H9 (cell line): ENCODE measurements around the gene YEATS2. TPM values are rescaled to one million over a fixed set of nuclear protein-coding genes. Genes with fewer than 3 reads are reported as not detected.

Experiments used
- DNase-seq: peaks from one replicate; pipeline ENCODE4 v3.0.0-alpha.2; 2017
- H2AFZ ChIP-seq: one replicate; pipeline ENCODE4 v1.6.1; 2013; ENCODE audit warnings: mild to moderate bottlenecking, low read length, control low read depth, moderate library complexity
- H2AK5ac ChIP-seq: 2 replicates; pipeline ENCODE4 v1.6.1; 2013; ENCODE audit warnings: low read length, control low read depth, mixed read lengths; ENCODE audit not compliant: insufficient read length
- H2BK120ac ChIP-seq: one replicate; pipeline ENCODE4 v1.6.1; 2013; ENCODE audit warnings: low read depth, mild to moderate bottlenecking, low read length, control low read depth, inconsistent platforms; ENCODE audit not compliant: poor library complexity, severe bottlenecking
- H2BK12ac ChIP-seq: 2 replicates; pipeline ENCODE4 v1.6.1; 2013; ENCODE audit warnings: low read length, control low read depth, mixed read lengths, low read depth; ENCODE audit not compliant: insufficient read length
- H2BK15ac ChIP-seq: 2 replicates; pipeline ENCODE4 v1.6.1; 2013; ENCODE audit warnings: low read depth, low read length, control low read depth
- H2BK20ac ChIP-seq: one replicate; pipeline ENCODE4 v1.6.1; 2013; ENCODE audit warnings: low read depth, mild to moderate bottlenecking, low read length, control low read depth, inconsistent platforms; ENCODE audit not compliant: poor library complexity, severe bottlenecking
- H2BK5ac ChIP-seq: 2 replicates; pipeline ENCODE4 v1.6.1; 2013; ENCODE audit warnings: low read length, control low read depth, mixed read lengths; ENCODE audit not compliant: insufficient read length
- H3K14ac ChIP-seq: 2 replicates; pipeline ENCODE4 v1.6.1; 2013; ENCODE audit warnings: low read length, control low read depth; ENCODE audit not compliant: insufficient read depth
- H3K18ac ChIP-seq: 2 replicates; pipeline ENCODE4 v1.6.1; 2013; ENCODE audit warnings: low read depth, mild to moderate bottlenecking, mixed read lengths, low read length, control low read depth; ENCODE audit not compliant: insufficient read length
- H3K23ac ChIP-seq: 2 replicates; pipeline ENCODE4 v1.6.1; 2013; ENCODE audit warnings: low read length, control low read depth, mixed read lengths, low read depth; ENCODE audit not compliant: insufficient read length
- H3K23me2 ChIP-seq: 2 replicates; pipeline ENCODE4 v1.6.1; 2013; ENCODE audit warnings: low read depth, mild to moderate bottlenecking, mixed read lengths, low read length, control low read depth; ENCODE audit not compliant: insufficient read length, poor library complexity, severe bottlenecking
- H3K27ac ChIP-seq: 2 replicates; pipeline ENCODE4 v1.5.1; 2013; ENCODE audit warnings: low read length, control low read depth, mixed read lengths, low read depth; ENCODE audit not compliant: insufficient read length
- H3K27me3 ChIP-seq: 2 replicates; pipeline ENCODE4 v1.6.1; 2013; ENCODE audit warnings: low read length, control low read depth, inconsistent platforms; ENCODE audit not compliant: insufficient read depth
- H3K4ac ChIP-seq: 2 replicates; pipeline ENCODE4 v1.6.1; 2013; ENCODE audit warnings: low read depth, mild to moderate bottlenecking, control low read depth, inconsistent platforms, low read length, moderate library complexity
- H3K4me1 ChIP-seq: 2 replicates; pipeline ENCODE4 v1.6.1; 2013; ENCODE audit warnings: low read length, control low read depth, inconsistent platforms; ENCODE audit not compliant: insufficient read depth
- H3K4me2 ChIP-seq: 2 replicates; pipeline ENCODE4 v1.6.1; 2013; ENCODE audit warnings: low read length, control low read depth, mixed read lengths; ENCODE audit not compliant: insufficient read length, insufficient read depth
- H3K56ac ChIP-seq: 2 replicates; pipeline ENCODE4 v1.6.1; 2013; ENCODE audit warnings: low read depth, mild to moderate bottlenecking, mixed read lengths, low read length, control low read depth; ENCODE audit not compliant: insufficient read length
- H3K79me1 ChIP-seq: 2 replicates; pipeline ENCODE4 v1.6.1; 2013; ENCODE audit warnings: low read depth, mild to moderate bottlenecking, moderate library complexity, low read length, control low read depth, inconsistent platforms; ENCODE audit not compliant: insufficient read depth, poor library complexity, severe bottlenecking
- H3K79me2 ChIP-seq: 2 replicates; pipeline ENCODE4 v1.6.1; 2013; ENCODE audit warnings: low read length, control low read depth, inconsistent platforms; ENCODE audit not compliant: insufficient read depth
- H3K9ac ChIP-seq: 2 replicates; pipeline ENCODE4 v1.6.1; 2013; ENCODE audit warnings: low read length, control low read depth, mixed read lengths; ENCODE audit not compliant: insufficient read length; ENCODE audit errors: extremely low read depth
- H3K9me3 ChIP-seq: one replicate; pipeline ENCODE4 v1.6.1; 2013; ENCODE audit warnings: low read depth, low read length, inconsistent platforms; ENCODE audit not compliant: control insufficient read depth
- H3T11ph ChIP-seq: one replicate; pipeline ENCODE4 v1.6.1; 2013; ENCODE audit warnings: mild to moderate bottlenecking, low read length, control low read depth, inconsistent platforms
- H4K20me1 ChIP-seq: one replicate; pipeline ENCODE4 v1.6.1; 2013; ENCODE audit not compliant: control insufficient read depth, insufficient read length, insufficient read depth
- H4K5ac ChIP-seq: 2 replicates; pipeline ENCODE4 v1.6.1; 2013; ENCODE audit warnings: low read depth, mild to moderate bottlenecking, mixed read lengths, low read length, control low read depth; ENCODE audit not compliant: insufficient read length
- H4K8ac ChIP-seq: replicated peaks from 2 replicates; pipeline ENCODE4 v1.6.1; 2013; ENCODE audit warnings: low read length, control low read depth, mixed read lengths, low read depth; ENCODE audit not compliant: insufficient read length
- H4K91ac ChIP-seq: 2 replicates; pipeline ENCODE4 v1.6.1; 2013; ENCODE audit warnings: low read depth, mild to moderate bottlenecking, moderate library complexity, mixed read lengths, low read length, control low read depth; ENCODE audit not compliant: insufficient read length
- H3K27ac Mint-ChIP-seq, 3 experiments: 2 replicates in 2 of 3; 3 replicates in 1 of 3; pipeline ENCODE4 v1.8.0; 2020 to 2021; ENCODE audit warnings: mixed read lengths in 3 of 3, mild to moderate bottlenecking in 1 of 3, moderate library complexity in 1 of 3
- H3K27me3 Mint-ChIP-seq: 2 replicates; pipeline ENCODE4 v1.8.0; 2021; ENCODE audit warnings: low read depth, mild to moderate bottlenecking, moderate library complexity, mixed read lengths
- H3K36me3 Mint-ChIP-seq, 3 experiments: 2 replicates in 2 of 3; 3 replicates in 1 of 3; pipeline ENCODE4 v1.8.0; 2020 to 2021; ENCODE audit warnings: low read depth in 3 of 3, mixed read lengths in 3 of 3; ENCODE audit not compliant: insufficient read depth in 1 of 3
- H3K4me1 Mint-ChIP-seq, 2 experiments: 2 replicates each; pipeline ENCODE4 v1.8.0; 2020; ENCODE audit warnings: mixed read lengths in 2 of 2
- H3K4me3 Mint-ChIP-seq, 2 experiments: 2 replicates in 1 of 2; 3 replicates in 1 of 2; pipeline ENCODE4 v1.8.0; 2020 to 2021; ENCODE audit warnings: mild to moderate bottlenecking in 2 of 2, mixed read lengths in 2 of 2, moderate library complexity in 1 of 2
- H3K9me3 Mint-ChIP-seq, 2 experiments: 2 replicates in 1 of 2; 3 replicates in 1 of 2; pipeline ENCODE4 v1.8.0; 2020; ENCODE audit warnings: mild to moderate bottlenecking in 2 of 2, mixed read lengths in 2 of 2, moderate library complexity in 1 of 2
- CTCF ChIP-seq: fragments of 200-600 bp; sonication (generic); conservative IDR thresholded peaks from 3 replicates; pipeline ENCODE4 v1.8.0; 2021; ENCODE audit warnings: antibody characterized with exemption, mild to moderate bottlenecking
- WGBS: extraction: QIAGEN DNeasy Blood & Tissue Kit; methylation state at CpG from one replicate; pipeline ENCODE4 v1.1.7; 2013; ENCODE audit warnings: missing lambda C conversion rate, low lambda C conversion rate, mixed read lengths; ENCODE audit not compliant: insufficient read length; ENCODE audit errors: extremely low coverage; 5-methylcytosine and 5-hydroxymethylcytosine counted together
- total RNA-seq: library from RNA; stranded (reverse); gene quantifications from 2 replicates; pipeline ENCODE4 v1.2.1, GENCODE V29; 2021

The YEATS2 gene
- total RNA-seq, 1 experiment from 2014 or later: 40.3 TPM

- H4K20me1 ChIP-seq: no peaks in the 10 kb centered on the region
Measured at GRCh38 chr3:183799461-183799860, 101.9 kb downstream of the YEATS2 start.

More at GRCh38 chr3:183799461-183799860, 101.9 kb downstream of the YEATS2 start:
- Histone ChIP-seq H3K14ac (no peak overlapping the region), H4K8ac (no peak overlapping the region), H3K79me2 (no peaks in the 10 kb centered on the region), H2BK5ac (no peak overlapping the region), H3K27me3 (no peaks in the 10 kb centered on the region), H3K9me3 (no peaks in the 10 kb centered on the region), H3K56ac (no peak overlapping the region), H2AFZ (no peak overlapping the region), H2AK5ac (no peak overlapping the region), H2BK120ac (no peak overlapping the region), H3T11ph (no peak overlapping the region), H3K4me1 (no peaks in the 10 kb centered on the region), H2BK15ac (no peak overlapping the region), H3K27ac (no peak overlapping the region), H3K4ac (no peak overlapping the region), H4K5ac (no peak overlapping the region), H3K23me2 (no peaks in the 10 kb centered on the region), H4K91ac (no peak overlapping the region), H3K79me1 (no peaks in the 10 kb centered on the region), H3K4me2 (no peak overlapping the region), H3K18ac (no peak overlapping the region), H2BK12ac (no peak overlapping the region), H3K9ac (no peak overlapping the region), H2BK20ac (no peak overlapping the region), H3K23ac (no peak overlapping the region)
- no peak for TF ChIP-seq CTCF
- peaks cover 33 to 82% (median 80%) of the 10 kb centered on the region in 3 experiments for H3K36me3 Mint-ChIP-seq
- no peaks in the 10 kb centered on the region for H3K4me1 Mint-ChIP-seq
- H3K4me3 Mint-ChIP-seq: no peak overlapping the region
- no peaks in the 10 kb centered on the region; the same call in 1 of the 2 replicates for H3K27me3 Mint-ChIP-seq
- DNase-seq: no peak
- H3K9me3 Mint-ChIP-seq: no peaks in the 10 kb centered on the region
- no peak overlapping the region for H3K27ac Mint-ChIP-seq
- WGBS: no CpG with 5 or more reads among the region's 5 CpGs
